ENCODE results near the gene ZP1.
"Not testable (repeated sequence)": the region's sequence is repeated elsewhere in the genome, so short reads cannot be mapped to it uniquely, and the experiment has no call there.

ZP1 gene

GRCh38 chr11:60879971-60880588 is 12.7 kb downstream of the ZP1 start:
- no peak for DNase-seq

- DNase-seq: no peak
Measured at GRCh38 chr11:60880643-60881282, 13.4 kb downstream of the ZP1 start.

GRCh38 chr11:60887556-60887955 is 20.2 kb downstream of the ZP1 start:
- no peak for DNase-seq

GRCh38 chr11:60889869-60890311 is 22.5 kb downstream of the ZP1 start:
- no peak for DNase-seq

DNA sequence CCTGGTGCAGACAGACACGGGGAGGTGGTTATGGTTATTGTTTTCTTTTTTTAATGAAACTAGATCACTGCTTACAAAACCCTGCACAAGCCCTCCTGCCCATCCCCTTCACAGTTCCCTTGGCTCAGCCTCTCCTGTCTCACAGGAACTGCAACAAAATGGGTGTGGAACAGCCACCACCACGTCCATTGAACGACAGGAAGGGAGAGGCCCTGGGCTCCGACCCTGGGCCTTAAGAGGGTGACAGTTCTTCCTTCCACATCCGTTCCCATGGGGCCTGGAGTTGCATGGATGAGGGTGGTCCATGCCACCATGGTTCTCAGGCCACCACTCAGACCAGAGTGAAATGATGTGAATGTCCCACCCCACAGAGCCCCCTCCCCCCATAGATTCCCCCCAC is 23.4 kb downstream of the ZP1 start:
- no peak for DNase-seq

DNA sequence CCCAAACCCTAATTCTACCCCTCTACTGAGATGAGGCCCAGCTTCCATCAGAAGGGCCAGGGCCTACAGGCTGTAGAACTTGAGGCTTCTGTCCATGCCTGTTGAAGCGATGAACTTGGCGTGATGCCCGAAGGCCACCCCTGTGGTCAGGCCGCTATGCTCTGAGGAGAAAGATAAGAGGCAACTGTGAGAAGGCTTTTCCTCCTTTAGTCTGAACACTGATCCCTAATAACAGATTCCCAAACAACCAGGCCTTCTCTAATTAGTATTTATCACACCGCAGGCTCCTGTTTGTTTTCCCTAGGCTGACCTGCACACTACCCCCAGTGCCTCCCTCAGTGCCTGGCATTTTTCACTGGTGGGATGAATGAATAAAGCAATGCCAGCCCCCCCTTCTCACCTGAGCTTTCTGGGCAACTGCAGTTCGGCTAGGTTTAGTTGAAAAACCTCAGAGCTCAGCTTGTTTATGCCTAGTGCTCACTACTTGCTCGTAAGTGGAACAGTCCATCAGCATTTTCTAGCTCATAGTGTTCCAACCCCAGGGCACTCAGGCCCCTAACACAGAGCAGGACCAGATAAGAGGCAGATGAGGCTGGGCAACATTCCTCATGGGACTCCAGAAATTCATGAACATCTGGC is 23.9 kb downstream of the ZP1 start:
- DNase-seq: no peak

GRCh38 chr11:60895687-60896086 is 28.3 kb downstream of the ZP1 start:
- DNase-seq: no peak

DNA sequence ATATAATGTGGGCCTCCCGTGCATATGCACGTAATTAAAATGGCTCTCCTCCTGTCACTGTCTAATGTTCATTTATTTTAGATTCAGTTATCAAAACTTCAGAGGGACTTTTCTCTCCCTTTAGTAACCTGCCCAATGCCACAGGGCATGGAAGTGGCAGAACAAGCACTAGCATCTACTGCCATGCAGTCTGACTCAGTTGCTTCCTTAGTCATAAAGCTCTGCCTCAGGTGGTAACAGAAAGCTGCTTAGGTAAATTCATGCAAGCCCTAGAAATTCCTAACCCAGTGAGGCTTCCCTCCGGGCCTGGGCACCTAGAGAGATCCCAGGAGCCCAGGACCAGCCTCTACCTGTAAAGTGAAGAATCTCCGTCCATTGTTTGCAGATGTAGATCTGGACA is 30.2 kb downstream of the ZP1 start:
- DNase-seq: no peak

DNA sequence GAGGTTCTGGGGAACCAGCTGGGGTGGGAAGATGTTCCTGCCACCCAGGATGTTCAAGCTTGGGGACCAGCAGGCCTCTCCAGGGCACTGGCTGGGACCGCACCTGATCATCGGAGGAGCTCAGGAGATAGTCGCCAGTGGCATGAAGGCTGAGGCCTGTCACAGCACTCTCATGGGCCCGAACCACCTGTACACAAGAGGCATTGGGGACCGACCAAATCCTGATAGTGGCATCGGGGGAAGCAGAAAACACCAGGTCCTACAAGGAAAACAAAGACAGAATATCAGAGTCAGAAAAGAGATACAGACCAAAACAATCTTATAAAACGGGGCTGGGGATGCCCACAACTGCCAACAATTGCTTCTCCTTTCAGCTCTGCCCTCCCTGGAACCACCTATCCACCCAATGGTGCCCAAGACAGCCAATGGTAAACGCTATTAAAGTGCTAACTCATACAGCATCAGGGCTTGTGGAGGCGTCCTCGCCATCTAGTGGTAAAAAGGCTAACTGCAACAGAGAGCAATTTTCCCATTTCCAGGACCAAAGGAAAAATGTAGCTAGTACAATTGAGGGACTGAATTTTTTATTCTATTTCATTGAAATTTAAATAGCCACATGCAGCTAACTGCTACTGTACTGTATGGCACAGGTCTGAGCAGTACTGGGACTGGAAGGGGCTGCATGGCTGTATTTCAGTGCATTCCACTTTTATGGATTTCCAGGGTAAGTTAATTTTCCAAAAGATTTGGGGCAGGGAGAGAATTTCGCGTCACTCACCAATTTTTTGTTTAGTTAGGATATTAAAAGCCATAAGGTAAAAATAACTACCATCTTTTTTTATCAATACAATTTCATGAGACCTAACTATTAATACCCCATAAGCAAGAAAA is 31.9 kb downstream of the ZP1 start:
- DNase-seq: no peak

DNA sequence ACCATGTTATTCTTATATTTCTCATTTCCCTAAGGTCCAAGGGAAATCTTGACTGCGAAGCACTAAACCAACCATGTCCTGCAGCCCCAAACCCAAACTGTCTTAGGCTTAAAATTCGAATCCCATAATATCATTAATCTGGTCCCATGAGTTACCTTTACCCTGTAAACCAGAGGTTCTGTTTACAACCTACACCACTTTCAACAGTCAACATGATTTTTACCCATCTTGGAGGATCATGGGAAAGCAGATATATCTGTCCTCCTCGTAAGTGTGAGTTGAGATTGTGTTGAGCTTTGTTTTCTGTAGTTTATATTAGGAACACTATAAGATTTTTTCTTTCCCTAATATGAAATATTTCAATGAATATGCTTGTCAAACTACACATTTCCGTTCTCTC is 32.6 kb downstream of the ZP1 start:
- no peak for DNase-seq

DNA sequence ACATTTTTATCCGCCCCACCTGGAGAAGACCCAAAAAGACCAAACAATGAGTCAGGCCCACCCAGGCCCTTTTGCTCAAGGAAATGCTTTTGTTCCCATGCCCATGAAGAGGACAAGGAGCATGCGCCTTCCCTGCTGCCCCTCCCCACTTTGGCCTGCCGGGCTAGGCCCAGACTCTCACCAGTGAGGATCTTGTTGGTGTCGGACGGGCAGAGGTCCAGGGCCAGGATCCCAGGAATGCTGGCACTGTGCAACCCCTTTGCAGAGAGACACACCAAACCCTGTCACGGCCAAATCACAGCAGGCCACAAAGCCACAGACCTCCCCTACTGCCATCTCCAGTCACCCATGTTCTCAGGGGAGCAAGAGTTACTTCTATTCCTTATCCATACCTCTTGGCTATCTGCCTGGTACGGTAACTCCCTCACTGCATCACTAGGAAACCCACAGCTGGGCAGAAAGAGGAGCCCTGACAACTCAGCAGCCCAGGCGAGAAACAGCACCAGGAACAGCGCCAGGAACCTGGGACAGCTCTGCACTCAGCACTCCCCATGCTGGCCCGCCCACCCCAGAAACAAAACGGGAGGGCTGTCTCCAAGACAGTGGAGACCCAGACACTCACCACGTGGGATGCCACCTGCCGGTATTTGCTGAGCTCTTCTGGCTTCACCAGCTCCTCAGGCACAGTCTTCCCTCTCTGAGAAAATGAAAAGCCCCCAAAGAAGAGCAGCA is 33.5 kb downstream of the ZP1 start:
- no peak for DNase-seq

- DNase-seq: no peak
Measured at GRCh38 chr11:60902625-60903024, 35.3 kb downstream of the ZP1 start.

DNA sequence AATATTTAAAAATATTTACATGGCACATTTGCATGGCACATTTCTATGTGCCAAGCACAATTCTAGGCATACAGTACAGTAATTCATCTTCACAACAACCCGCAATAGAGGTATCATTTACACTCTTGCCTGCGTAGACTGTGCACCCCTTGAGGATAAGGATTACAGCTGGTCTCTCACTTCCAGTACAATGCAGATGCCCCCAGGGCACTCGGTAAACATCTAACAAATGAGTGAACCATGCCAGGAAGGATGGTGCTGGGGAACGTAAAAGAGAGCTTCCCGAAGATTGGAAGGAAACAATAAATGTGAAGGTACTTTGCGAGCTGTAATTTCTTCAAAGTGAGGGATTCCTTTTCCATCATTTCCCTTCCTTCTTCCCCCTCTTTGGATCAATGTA is 37.7 kb downstream of the ZP1 start:
- no peak for DNase-seq

- no peak for DNase-seq
Measured at GRCh38 chr11:60905551-60906113, 38.3 kb downstream of the ZP1 start.

DNA sequence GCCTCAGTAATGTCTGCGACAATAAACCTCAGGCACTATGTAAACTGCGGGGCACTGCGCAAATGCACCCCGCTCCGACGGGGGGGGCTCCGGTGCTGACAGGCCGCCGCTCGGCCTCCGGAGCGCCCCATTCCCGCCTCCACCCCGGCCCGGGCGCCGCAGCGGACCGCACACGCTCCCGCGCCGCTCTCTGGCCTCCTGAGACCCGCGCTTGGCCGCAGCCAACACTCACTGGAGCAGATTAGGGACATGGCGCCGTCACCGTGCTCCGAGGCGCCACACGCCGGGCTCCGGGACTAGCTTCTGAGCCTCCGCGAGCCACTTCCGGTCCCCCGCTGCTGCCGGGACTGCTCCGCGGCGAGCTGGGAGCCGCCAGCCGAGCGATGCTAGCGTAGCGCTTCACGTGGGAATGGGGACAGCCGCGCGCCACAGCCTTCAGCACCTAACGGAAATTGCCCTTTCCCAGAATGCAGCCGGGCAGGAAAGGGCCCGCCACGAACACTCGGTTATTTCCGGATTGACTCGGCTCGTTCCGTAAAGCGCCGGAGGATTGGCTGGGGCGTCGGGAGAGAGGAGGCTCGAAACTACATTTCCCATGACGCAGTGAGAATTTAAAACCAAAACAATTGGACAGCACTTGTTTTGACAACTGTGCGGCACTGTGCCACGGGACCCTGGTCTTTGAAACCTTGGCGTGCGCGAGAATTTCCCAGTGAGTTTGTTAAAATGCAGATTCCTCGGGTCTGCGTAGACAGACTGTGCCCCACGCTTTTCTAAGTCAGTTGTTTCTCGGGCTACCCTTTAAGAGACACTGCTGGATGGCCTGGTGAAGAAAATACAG is 39.0 kb downstream of the ZP1 start, which contains the start of gene PRPF19:
Gene PRPF19 (minus strand): TSS at position 454 of the 841 bp plus-strand sequence. CDS start 203 bp downstream, at position 251.
- DNase-seq: peak; percentile 97

DNA sequence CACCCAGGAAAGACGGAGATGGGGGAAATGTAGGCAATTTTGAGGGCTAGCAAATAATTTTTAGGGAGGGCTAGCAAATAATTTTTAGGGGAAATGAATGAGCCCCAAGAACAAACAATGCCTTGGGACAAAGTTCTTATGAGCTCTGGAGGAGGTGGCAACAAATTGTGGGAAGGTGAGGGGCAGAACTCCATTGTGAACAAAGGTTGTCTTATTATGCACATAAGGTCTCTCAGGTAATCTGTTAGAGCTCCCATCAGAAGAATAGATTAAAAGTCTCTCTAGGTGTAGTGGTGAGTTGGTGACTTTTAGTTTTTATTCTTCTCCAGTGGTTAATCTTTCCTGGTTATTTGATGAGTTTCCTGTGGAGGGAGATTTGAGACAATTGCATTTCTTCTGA is 41.5 kb downstream of the ZP1 start:
- DNase-seq: no peak

- DNase-seq: not testable (repeated sequence)
Measured at GRCh38 chr11:60909680-60910280, 42.4 kb downstream of the ZP1 start.

DNA sequence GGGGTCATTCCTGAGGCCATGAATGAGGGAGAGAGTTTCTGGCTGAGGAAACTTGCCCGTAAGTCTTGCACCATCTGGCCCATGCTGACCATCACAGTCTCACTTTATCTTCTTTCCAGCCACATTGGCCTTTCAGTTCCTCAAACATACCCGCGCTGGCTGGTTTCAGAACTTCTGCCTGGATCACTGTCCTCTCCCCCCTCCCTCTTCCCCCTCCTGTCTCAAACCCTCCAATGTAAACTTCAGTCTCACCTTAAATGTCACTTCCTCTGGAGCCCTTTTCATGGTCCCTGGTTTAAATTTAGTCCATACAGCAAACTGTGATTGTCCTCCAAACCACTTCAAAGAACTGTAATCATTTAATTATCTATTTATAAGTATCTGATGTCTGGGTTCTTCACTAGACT is 42.9 kb downstream of the ZP1 start:
- no peak for DNase-seq

DNA sequence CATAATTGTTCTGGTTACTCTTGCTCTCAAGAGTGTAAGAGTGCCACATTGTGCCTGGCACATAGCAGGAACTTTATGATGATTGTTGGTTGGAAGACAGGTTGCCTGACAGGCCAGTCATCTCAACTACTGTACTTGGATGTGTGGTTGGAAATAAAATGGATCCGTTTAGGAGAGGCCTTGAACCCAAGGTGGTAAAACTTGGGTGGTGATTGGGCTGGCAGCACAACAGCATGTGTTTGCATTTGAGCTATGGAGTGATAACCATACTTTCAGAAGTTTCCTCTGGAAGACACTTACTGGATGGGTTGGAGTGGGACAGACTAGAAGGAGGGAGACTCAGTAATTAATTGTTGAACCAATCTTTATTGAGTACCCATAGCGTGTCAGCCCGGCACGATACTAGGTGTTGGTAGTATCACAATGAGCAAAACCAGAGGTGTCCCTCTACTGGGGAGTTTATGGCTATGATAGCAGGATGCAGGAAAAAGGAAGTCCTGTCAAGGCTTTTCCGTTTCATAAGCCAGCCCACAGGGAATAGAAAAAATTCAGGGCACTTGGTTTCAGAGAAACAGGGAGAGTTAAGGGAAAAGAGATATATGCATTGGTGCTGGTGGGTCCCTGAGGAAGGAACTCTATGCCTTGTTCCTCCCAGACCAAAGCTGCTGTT is 43.5 kb downstream of the ZP1 start:
- no peak for DNase-seq

DNA sequence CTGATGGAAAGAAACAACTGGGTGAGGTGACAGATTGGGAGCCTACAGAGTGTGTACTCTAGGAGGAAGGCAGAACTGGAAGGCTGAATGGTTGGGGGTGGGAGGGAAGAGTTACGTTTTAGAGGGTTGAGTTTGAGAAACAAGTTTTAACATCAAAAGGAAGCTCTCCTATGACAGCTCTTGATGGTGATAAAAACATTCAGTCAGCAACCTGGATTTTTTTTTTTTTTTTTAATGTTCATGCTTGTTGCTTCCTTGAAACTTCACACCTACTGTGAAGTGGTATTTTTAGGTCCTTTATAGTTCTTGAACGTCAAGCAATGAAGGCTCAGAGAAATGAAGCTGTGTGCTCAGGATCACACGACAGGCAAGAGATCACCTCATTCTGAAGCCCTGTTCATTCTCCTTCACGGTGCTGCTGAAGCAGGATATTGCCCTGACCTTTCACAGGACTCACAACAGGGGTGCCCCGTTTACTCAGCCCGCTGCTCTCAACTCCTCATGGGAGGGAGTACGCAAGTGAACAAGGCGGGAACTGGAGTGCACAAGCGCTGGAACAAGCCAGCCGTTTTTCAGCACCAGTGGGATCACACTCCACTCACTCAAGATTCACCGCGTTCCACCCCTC is 45.0 kb downstream of the ZP1 start:
- no peak for DNase-seq

Measured in stimulated activated naive CD4-positive, alpha-beta T cell treated with Interleukin-2 at 50 U/mL for 16 hours (primary cell).